HCT116 (cell line): Measurements from ENCODE around the gene LYPD4.

Experiments
- CEBPB ChIP-seq: IDR thresholded peaks from 2 replicates; pipeline ENCODE4 v1.6.1; 2012; ENCODE audit warnings: low read depth
- EGR1 ChIP-seq: IDR thresholded peaks from 2 replicates; pipeline ENCODE4 v1.6.1; 2012; ENCODE audit warnings: low read depth
- EZH2 ChIP-seq: fragments of 200-600 bp; sonication (generic); IDR thresholded peaks from 2 replicates; pipeline ENCODE4 v1.6.1; 2017; ENCODE audit warnings: antibody characterized with exemption, mixed run types
- EZH2phosphoT487 ChIP-seq: fragments of 200-600 bp; IDR thresholded peaks from 2 replicates; pipeline ENCODE4 v1.6.1; 2018; ENCODE audit warnings: antibody characterized with exemption, borderline replicate concordance
- POLR2A ChIP-seq: IDR thresholded peaks from 2 replicates; pipeline ENCODE4 v1.7.0; 2011; ENCODE audit warnings: borderline replicate concordance; ENCODE audit not compliant: insufficient read depth, insufficient read length; ENCODE audit errors: extremely low read depth
- RAD21 ChIP-seq: IDR thresholded peaks from 2 replicates; pipeline ENCODE4 v1.6.1; 2012; ENCODE audit warnings: low read depth, mild to moderate bottlenecking
- REST ChIP-seq: IDR thresholded peaks from 2 replicates; pipeline ENCODE4 v1.6.1; 2012; ENCODE audit warnings: low read depth
- ZFX ChIP-seq: fragments of 450-650 bp; IDR thresholded peaks from 2 replicates; pipeline ENCODE4 v1.6.1; 2017
- TF ChIP-seq, protein P1 (sequence below), 3 experiments: fragments of 200-600 bp in 1 of 3; sonication (generic) in 1 of 3; IDR thresholded peaks in 2 of 3; conservative IDR thresholded peaks in 1 of 3; 2 replicates each; pipeline ENCODE4 v1.5.1; 2012 to 2017; ENCODE audit warnings: low read depth in 2 of 3, low read length in 2 of 3, antibody characterized with exemption in 1 of 3, borderline replicate concordance in 1 of 3, control low read depth in 1 of 3, mild to moderate bottlenecking in 1 of 3, mixed read lengths in 1 of 3, mixed run types in 1 of 3, moderate library complexity in 1 of 3; ENCODE audit not compliant: insufficient read depth in 1 of 3
- TF ChIP-seq, protein P2 (sequence below): IDR thresholded peaks from 2 replicates; pipeline ENCODE4 v1.6.1; 2012

- TF ChIP-seq, protein P1, sequence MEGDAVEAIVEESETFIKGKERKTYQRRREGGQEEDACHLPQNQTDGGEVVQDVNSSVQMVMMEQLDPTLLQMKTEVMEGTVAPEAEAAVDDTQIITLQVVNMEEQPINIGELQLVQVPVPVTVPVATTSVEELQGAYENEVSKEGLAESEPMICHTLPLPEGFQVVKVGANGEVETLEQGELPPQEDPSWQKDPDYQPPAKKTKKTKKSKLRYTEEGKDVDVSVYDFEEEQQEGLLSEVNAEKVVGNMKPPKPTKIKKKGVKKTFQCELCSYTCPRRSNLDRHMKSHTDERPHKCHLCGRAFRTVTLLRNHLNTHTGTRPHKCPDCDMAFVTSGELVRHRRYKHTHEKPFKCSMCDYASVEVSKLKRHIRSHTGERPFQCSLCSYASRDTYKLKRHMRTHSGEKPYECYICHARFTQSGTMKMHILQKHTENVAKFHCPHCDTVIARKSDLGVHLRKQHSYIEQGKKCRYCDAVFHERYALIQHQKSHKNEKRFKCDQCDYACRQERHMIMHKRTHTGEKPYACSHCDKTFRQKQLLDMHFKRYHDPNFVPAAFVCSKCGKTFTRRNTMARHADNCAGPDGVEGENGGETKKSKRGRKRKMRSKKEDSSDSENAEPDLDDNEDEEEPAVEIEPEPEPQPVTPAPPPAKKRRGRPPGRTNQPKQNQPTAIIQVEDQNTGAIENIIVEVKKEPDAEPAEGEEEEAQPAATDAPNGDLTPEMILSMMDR (IDR thresholded peaks at IDR 0.05 in 2 of 3, conservative IDR thresholded peaks at IDR 0.05 in 1 of 3; ENCODE audit: borderline replicate concordance in 1 of 3, insufficient read depth in 1 of 3, low read depth in 2 of 3, low read length in 2 of 3): no peak
- TF ChIP-seq ZFX (peak; percentile 82; the same call in 1 of the 2 replicates), EGR1 (no peak), POLR2A (no peak), EZH2 (no peak), EZH2phosphoT487 (no peak), RAD21 (no peak), CEBPB (no peak), REST (no peak)
- TF ChIP-seq, protein P2, sequence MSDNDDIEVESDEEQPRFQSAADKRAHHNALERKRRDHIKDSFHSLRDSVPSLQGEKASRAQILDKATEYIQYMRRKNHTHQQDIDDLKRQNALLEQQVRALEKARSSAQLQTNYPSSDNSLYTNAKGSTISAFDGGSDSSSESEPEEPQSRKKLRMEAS: no peak
These were observed 16.1 kb upstream of the LYPD4 start for GRCh38 chr19:41860419-41861115.
